GM23338 (cell line): ENCODE measurements around the gene RHOG. TPM values are rescaled to one million over a fixed set of nuclear protein-coding genes. Genes with fewer than 3 reads are reported as not detected.

Experiments
- ATAC-seq: fragments of 200-7000 bp; cut with Tn5 transposase; 3 replicates; pipeline ENCODE4 v1.9.1; 2020
- DNase-seq: peaks from one replicate; pipeline ENCODE4 v3.0.0-alpha.2; 2015; ENCODE audit warnings: low spot score
- H2AFZ ChIP-seq: fragments of 200-600 bp; sonication (generic); 2 replicates; pipeline ENCODE4 v1.8.0; 2016; ENCODE audit warnings: antibody characterized with exemption, mild to moderate bottlenecking, moderate library complexity
- H3F3A ChIP-seq: fragments of 200-600 bp; sonication (generic); replicated peaks from 2 replicates; pipeline ENCODE4 v1.8.0; 2017; ENCODE audit warnings: antibody characterized with exemption, mixed run types, low read depth
- H3K27ac ChIP-seq: fragments of 200-600 bp; sonication (generic); 2 replicates; pipeline ENCODE4 v1.6.1; 2016; ENCODE audit warnings: low read depth
- H3K27me3 ChIP-seq: fragments of 200-600 bp; sonication (generic); 2 replicates; pipeline ENCODE4 v1.8.0; 2016; ENCODE audit warnings: mild to moderate bottlenecking, mixed run types, moderate library complexity; ENCODE audit not compliant: insufficient read depth
- H3K36me3 ChIP-seq: fragments of 200-600 bp; sonication (generic); 2 replicates; pipeline ENCODE4 v1.8.0; 2016; ENCODE audit warnings: mild to moderate bottlenecking; ENCODE audit not compliant: insufficient read depth
- H3K4me1 ChIP-seq: fragments of 200-600 bp; sonication (generic); 2 replicates; pipeline ENCODE4 v1.8.0; 2016; ENCODE audit warnings: mild to moderate bottlenecking, moderate library complexity; ENCODE audit not compliant: insufficient read depth
- H3K4me2 ChIP-seq: fragments of 200-600 bp; sonication (generic); 2 replicates; pipeline ENCODE4 v1.7.1; 2017; ENCODE audit warnings: mixed run types
- H3K4me3 ChIP-seq: fragments of 200-600 bp; sonication (generic); 2 replicates; pipeline ENCODE4 v1.6.1; 2016; ENCODE audit warnings: mixed run types
- H3K79me2 ChIP-seq: fragments of 200-600 bp; sonication (generic); replicated peaks from 2 replicates; pipeline ENCODE4 v1.8.0; 2017; ENCODE audit warnings: mild to moderate bottlenecking; ENCODE audit not compliant: insufficient read depth
- H3K9me2 ChIP-seq: fragments of 200-600 bp; sonication (generic); 2 replicates; pipeline ENCODE4 v1.8.0; 2017; ENCODE audit not compliant: insufficient read depth
- H4K20me1 ChIP-seq: fragments of 200-600 bp; sonication (generic); replicated peaks from 2 replicates; pipeline ENCODE4 v1.8.0; 2017; ENCODE audit warnings: mild to moderate bottlenecking; ENCODE audit not compliant: insufficient read depth
- H3K27ac Mint-ChIP-seq: 2 replicates; pipeline ENCODE4 v1.8.0; 2020; ENCODE audit warnings: inconsistent platforms, mild to moderate bottlenecking, moderate library complexity, mixed read lengths
- H3K27me3 Mint-ChIP-seq: 3 replicates; pipeline ENCODE4 v1.8.0; 2022; ENCODE audit warnings: low read depth, mild to moderate bottlenecking, moderate library complexity, mixed read lengths, inconsistent platforms; ENCODE audit not compliant: insufficient read depth, poor library complexity
- H3K36me3 Mint-ChIP-seq: 3 replicates; pipeline ENCODE4 v1.8.0; 2021; ENCODE audit warnings: low read depth, mild to moderate bottlenecking, inconsistent platforms, moderate library complexity, mixed read lengths
- H3K4me1 Mint-ChIP-seq: 3 replicates; pipeline ENCODE4 v1.8.0; 2020; ENCODE audit warnings: mild to moderate bottlenecking, inconsistent platforms, mixed read lengths
- H3K4me3 Mint-ChIP-seq: 3 replicates; pipeline ENCODE4 v1.8.0; 2021; ENCODE audit warnings: moderate library complexity, mild to moderate bottlenecking, inconsistent platforms, mixed read lengths
- H3K9me3 Mint-ChIP-seq: 3 replicates; pipeline ENCODE4 v1.8.0; 2020; ENCODE audit warnings: moderate library complexity, mild to moderate bottlenecking, inconsistent platforms, mixed read lengths
- CTCF ChIP-seq, 2 experiments: fragments of 200-600 bp in 1 of 2; sonication (generic) in 1 of 2; conservative IDR thresholded peaks; 2 replicates each; pipeline versions ENCODE4 v1.5.1 to v1.6.1; 2016 to 2017; ENCODE audit warnings: antibody characterized with exemption in 2 of 2, low read depth in 2 of 2, mild to moderate bottlenecking in 2 of 2, moderate library complexity in 1 of 2
- EZH2 ChIP-seq: fragments of 200-600 bp; sonication (generic); IDR thresholded peaks from one replicate; pipeline ENCODE4 v1.8.0; 2017; ENCODE audit warnings: antibody characterized with exemption, mild to moderate bottlenecking, low read depth; ENCODE audit not compliant: unreplicated experiment
- REST ChIP-seq: IDR thresholded peaks from one replicate; pipeline ENCODE4 v1.6.1; 2018; ENCODE audit warnings: antibody characterized with exemption; ENCODE audit not compliant: unreplicated experiment
- ZNF331 ChIP-seq: fragments of 250-450 bp; sonication (Bioruptor Pico); IDR thresholded peaks from 2 replicates; pipeline ENCODE4 v1.5.0; 2020; ENCODE audit warnings: low read depth, mild to moderate bottlenecking, moderate library complexity
- polyA plus RNA-seq: library from polyadenylated mRNA; unstranded; fragments of >200 nt; fragmentation: Nextera tagmentation; extraction: Ambion mirVana; gene quantifications from 2 replicates; pipeline ENCODE4 v1.2.1, GENCODE V29; 2016
- total RNA-seq: library from RNA; depleted of rRNA; stranded (reverse); fragments of >200 nt; shearing (Covaris generic); gene quantifications from 2 replicates; pipeline ENCODE4 v1.2.3, GENCODE V29; 2014

Gene RHOG
- total and polyA plus RNA-seq, 2 experiments from 2014 or later: 26.3 to 38.6 TPM

GRCh38 chr11:3849297-3849874, 8.6 kb upstream of the RHOG start:
- H3K4me2 ChIP-seq: no peak overlapping the region
- no peaks in the 10 kb centered on the region for H3K79me2 ChIP-seq
- H4K20me1 ChIP-seq: no peaks in the 10 kb centered on the region
- TF ChIP-seq ZNF331 (CRISPR knock-in tag): no peak
- peak; percentile 68 to 80 for TF ChIP-seq CTCF (conservative IDR thresholded peaks at IDR 0.05; ENCODE audit: low read depth in 2 of 2)
- peaks cover 8% of the 10 kb centered on the region for H3K4me1 ChIP-seq
- no peaks in the 10 kb centered on the region for H3K9me2 ChIP-seq
- H3K27ac Mint-ChIP-seq: no peak overlapping the region
- peak; percentile 66 for DNase-seq
- no peaks in the 10 kb centered on the region; the same call in 2 of the 3 replicates for H3K36me3 Mint-ChIP-seq
- peak; percentile 77 for ATAC-seq
- no peak overlapping the region for H3K4me3 ChIP-seq
- H3K27me3 ChIP-seq: no peaks in the 10 kb centered on the region
- no peak overlapping the region for H2AFZ ChIP-seq
- H3F3A ChIP-seq: peaks cover 5% of the 10 kb centered on the region; the same call in 1 of the 2 replicates
- H3K27me3 Mint-ChIP-seq: no peaks in the 10 kb centered on the region
- no peak overlapping the region for H3K27ac ChIP-seq
- no peaks in the 10 kb centered on the region for H3K9me3 Mint-ChIP-seq
- no peaks in the 10 kb centered on the region for H3K36me3 ChIP-seq
- H3K4me3 Mint-ChIP-seq: no peak overlapping the region
- H3K4me1 Mint-ChIP-seq: peaks cover 8% of the 10 kb centered on the region

- Mint-ChIP-seq H3K4me3 (no peak overlapping the region), H3K36me3 (no peaks in the 10 kb centered on the region), H3K27ac (no peak overlapping the region), H3K4me1 (peaks cover 9% of the 10 kb centered on the region; the same call in 2 of the 3 replicates), H3K9me3 (no peaks in the 10 kb centered on the region), H3K27me3 (peaks cover 7% of the 10 kb centered on the region)
- Histone ChIP-seq H3K79me2 (no peaks in the 10 kb centered on the region), H3K9me2 (no peaks in the 10 kb centered on the region), H3K36me3 (no peaks in the 10 kb centered on the region), H3K27me3 (no peaks in the 10 kb centered on the region), H3K4me2 (no peak overlapping the region), H3F3A (no peaks in the 10 kb centered on the region), H4K20me1 (no peaks in the 10 kb centered on the region), H2AFZ (no peak overlapping the region), H3K27ac (no peak overlapping the region), H3K4me3 (no peak overlapping the region), H3K4me1 (peaks cover 4% of the 10 kb centered on the region; the same call in 1 of the 2 replicates)
- no peak for DNase-seq
- TF ChIP-seq REST: no peak
- no peak for TF ChIP-seq EZH2
- ATAC-seq: no peak
Observed at GRCh38 chr11:3845670-3846069, 4.9 kb upstream of the RHOG start.
